Raji (cell line): ENCODE data around the gene PHTF2.

Experiments
- POLR2A ChIP-seq: IDR thresholded peaks from 2 replicates; pipeline ENCODE4 v1.6.1; 2011; ENCODE audit warnings: low read depth, low read length, control low read depth; ENCODE audit not compliant: insufficient read depth

Gene PHTF2

DNA sequence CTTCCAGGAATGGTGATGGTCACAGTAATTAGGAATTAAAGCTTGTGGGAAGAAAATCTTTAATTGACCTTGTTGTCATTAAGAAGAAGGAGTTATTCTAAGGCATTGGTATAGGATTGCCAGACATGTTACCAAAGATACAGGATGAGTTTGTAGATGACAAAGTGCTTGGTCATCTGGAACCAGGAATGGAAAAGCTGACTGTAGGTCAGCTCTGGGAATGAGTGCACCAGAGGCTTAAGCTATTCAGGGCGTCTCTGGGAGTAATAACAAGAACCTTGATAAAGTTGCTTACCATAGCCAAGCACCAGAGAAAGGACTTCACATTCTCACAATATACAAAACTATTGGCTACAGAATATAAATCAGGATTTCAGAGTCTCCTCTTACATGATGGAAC is 89.0 kb downstream of the PHTF2 start:
- TF ChIP-seq POLR2A: no peak

DNA sequence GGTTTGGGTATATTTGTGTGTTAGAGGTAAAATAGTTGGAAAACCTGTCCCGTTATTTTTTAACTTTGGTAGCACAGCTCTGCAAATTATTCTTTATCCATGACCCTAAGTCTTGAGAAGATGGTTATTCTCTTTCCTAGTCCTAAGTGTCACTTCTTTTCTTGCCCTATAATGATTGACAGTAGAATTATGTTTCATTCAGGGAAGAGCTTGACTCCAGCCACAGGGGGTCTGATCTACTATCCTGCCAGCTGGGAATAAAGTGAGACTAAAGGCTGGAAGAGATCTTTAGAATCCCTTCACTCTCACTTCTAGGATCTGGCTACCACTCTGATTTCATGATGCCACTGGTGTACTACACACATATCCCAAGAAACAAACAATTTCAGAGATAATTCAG is 90.4 kb downstream of the PHTF2 start:
- TF ChIP-seq POLR2A: no peak

- no peak for TF ChIP-seq POLR2A
These were observed 95.2 kb downstream of the PHTF2 start for GRCh38 chr7:77893813-77894212.

DNA sequence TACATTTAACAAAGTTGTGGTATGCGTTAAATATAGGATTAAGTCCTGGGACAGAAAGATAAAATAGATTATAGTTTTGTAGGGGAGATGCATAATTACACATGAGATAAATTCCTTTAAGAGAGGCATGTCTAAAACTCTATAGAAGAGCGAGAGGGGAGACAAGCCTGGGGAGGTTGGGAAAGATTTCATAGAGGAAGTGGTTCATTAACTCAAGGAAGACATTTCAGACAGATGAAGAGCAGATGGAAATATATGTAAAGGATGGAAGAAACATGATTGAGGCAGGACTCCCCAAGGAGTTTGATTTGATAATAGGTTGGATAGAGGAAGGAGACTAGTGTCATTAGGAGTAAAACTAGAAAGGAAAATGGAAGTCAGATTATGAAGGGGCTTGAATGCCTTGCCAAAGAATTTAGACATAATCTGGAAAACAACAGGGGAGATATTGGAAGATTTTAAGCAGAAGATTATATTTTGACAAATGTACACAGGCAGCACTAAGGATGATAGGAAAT is 96.1 kb downstream of the PHTF2 start:
- no peak for TF ChIP-seq POLR2A

- TF ChIP-seq POLR2A: no peak
These were observed 97.3 kb downstream of the PHTF2 start for GRCh38 chr7:77895905-77896304.

GRCh38 chr7:77897004-77897547 is 98.5 kb downstream of the PHTF2 start:
- TF ChIP-seq POLR2A: no peak

DNA sequence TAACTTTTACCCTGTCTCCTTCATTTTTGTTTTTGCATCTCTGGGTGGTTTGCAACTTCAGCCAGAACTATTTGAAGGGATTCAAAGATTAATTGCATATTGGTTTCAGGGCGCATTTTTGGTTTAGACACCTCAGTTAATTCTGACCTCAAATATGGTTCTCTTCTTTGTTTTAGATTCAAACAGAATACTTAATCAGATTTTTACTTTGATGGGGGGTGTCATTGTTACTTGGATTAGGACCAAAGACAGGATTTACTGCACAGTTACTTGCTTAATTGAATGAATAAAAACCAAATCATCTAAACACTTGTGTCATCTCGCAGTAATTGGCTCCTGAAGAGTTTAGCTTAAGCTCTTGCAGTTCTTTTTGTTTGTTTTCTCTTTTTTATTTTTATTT is 100.9 kb downstream of the PHTF2 start:
- no peak for TF ChIP-seq POLR2A

DNA sequence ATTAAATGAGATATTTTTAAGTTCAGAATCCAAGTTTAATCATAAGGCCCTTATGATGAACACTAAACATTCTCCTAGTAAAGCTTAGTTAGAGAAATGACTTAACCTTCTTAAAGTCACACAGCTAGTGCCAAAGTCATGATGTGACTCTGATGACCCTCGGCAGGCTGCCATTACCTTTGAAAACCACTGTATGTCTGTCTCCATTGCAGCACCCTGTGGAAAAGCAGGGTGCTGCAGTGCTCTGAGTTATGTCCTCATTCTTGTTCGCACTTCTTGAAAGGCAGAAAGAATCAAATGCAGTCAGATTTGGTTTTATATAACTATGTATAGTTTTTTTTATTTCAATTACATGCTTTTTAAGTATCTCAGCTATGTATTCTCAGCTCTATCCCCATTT is 105.0 kb downstream of the PHTF2 start:
- no peak for TF ChIP-seq POLR2A

- TF ChIP-seq POLR2A: no peak
These were observed 105.7 kb downstream of the PHTF2 start for GRCh38 chr7:77904252-77904651.

- TF ChIP-seq POLR2A: no peak
These were observed 108.7 kb downstream of the PHTF2 start for GRCh38 chr7:77907281-77907680.

DNA sequence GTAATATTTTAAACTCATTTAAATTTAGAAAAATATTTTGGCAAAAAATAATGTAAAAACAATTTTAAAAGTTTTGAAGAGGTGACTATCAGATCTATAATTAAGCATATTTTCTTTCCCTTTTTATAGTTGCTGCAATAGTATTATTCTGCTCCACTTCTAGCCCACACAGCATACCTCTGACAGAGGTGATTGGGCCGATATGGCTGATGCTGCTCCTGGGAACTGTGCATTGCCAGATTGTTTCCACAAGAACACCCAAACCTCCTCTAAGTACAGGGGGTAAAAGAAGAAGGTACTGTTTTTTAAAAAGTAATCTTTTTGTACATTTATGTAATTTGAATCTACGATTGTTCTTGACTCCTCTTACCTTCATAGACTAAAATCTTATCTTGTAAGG is 110.1 kb downstream of the PHTF2 start:
- TF ChIP-seq POLR2A: no peak

DNA sequence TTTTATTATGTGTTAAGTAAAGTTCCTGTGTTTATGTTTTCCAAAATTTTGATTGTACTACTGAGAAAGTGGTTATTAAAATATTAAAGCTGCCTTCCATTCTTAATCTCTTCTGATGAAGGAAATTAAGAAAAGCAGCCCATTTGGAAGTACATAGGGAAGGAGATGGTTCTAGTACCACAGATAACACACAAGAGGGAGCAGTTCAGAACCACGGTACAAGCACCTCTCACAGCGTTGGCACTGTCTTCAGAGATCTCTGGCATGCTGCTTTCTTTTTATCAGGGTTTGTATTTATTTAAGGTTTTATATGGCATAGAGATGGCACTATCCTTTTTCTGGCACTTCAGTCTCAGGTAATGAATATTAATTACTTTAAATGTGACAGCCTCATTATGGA is 111.6 kb downstream of the PHTF2 start:
- no peak for TF ChIP-seq POLR2A

- no peak for TF ChIP-seq POLR2A
These were observed 113.7 kb downstream of the PHTF2 start for GRCh38 chr7:77912293-77912692.

DNA sequence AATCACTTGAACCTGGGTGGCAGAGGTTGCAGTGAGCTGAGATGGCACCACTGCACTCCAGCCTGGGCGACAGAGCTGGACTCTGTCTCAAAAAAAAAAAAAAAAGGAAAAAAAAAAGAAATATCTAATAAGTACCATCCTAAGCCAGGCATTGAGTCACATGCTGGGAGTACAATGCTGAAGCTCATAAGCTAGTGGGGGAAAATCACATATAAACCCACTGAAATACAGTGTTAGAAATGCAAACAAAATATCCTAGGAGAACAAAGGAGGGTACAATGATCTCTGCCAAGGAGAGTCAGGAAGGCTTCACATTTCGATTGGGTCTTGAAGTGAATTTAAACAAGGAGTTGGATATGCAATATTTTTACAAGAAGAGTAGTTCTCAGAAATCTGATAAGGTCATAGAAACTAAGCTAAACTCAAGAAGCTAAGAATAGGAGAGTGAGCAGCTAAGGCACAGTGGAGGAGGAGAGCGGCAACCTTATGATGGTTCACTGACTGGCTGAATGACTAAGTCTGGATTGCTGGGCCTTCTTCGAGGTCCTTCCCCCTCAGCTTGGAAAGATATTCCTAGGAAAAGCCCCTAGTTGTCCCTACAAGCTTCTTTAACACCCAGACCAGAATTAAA is 115.5 kb downstream of the PHTF2 start:
- TF ChIP-seq POLR2A: no peak

GRCh38 chr7:77917500-77918262 is 119.1 kb downstream of the PHTF2 start:
- no peak for TF ChIP-seq POLR2A

DNA sequence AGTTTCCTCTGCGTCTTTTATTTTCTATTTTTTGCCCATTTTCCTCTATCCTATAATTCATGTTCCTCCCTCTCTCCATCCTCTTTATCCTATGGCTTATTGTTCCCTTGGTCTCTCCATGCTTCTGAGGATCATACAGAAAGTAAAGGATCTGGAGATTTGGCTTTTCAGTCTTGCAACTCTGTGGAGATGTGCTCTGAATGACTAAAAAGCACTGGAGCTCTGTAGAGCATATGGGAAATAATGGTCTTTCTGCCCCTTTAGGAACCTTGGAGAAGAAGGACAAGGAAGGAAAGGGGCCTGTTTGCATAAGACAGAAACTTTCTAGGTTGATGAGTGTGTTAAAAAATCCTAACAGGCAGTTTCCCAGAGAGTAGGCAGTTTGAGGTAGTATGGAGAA is 120.1 kb downstream of the PHTF2 start:
- no peak for TF ChIP-seq POLR2A
